DMS53 (cell line): Measurements from ENCODE around the gene LRRC46.

Experiments used
- DNase-seq: peaks from one replicate; lab custom pipeline; 2025; lab: John Stamatoyannopoulos, UW

The LRRC46 gene

DNA sequence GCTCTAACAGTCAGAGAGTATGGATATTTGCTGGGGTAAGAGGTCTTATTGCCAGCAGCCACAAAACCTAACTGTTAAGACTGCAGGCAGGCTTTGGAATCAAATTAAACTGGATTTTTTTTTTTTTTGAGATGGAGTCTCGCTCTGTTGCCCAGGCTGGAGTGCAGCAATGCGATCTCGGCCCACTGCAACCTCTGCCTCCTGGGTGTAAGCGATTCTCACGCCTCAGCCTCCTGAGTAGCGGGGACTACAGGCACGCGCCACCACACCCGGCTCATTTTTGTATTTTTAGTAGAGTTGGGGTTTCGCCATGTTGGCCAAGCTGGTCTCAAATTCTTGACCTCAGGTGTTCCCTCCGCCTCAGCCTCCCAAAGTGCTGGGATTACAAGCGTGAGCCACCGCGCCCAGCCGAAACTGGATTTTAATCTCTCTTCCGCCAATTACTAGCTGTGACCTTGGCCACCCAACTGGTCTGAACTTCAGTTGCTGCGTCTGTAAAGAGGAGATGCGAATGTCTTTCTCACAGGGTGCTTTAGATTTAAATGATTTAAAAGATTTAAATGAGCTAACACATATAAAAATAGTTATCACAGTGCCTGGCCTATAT, 971 bp upstream of the LRRC46 start:
- no peak for DNase-seq

DNA sequence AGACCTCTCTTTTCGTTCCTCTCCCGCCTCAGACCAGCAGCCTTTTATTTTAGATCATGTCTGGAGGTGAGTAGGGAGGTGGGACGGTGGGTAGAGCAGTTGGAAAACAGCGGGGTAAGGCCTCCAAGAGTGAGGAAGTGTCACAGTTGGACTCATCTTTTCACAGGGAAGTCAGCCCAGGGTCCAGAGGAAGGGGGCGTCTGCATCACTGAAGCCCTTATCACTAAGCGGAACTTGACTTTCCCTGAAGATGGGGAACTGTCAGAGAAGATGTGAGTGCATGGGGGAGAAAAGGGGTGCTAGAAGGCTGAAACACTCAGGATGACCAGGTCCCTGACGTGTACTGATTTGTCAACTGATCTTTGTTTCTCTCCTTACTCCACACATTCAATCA, 461 bp downstream of the LRRC46 start:
- peak; percentile 62 for DNase-seq

DNA sequence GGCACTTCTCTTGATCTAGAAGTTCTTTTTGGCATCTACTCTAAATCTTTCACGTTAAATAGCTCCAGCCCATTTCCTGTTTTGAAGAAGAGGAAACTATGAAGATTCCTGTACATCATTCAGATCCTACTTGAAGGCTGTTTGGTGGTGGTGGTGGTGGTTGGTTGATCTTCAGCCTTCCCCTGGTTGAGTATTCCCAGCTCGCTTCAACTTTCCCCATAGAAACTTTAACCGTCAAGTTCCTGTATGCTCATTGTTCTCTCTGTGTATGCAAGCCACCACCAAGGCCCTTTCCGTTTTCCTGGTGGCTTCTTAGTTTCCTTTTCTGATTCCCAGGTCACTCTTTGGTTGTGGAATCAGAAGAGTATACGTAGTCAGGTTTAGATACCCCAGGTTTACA, 3.3 kb downstream of the LRRC46 start:
- no peak for DNase-seq

- DNase-seq, result no peak
Measured at GRCh38 chr17:47836601-47837000, 5.1 kb downstream of the LRRC46 start.

GRCh38 chr17:47837401-47838039, 6.0 kb downstream of the LRRC46 start:
- no peak for DNase-seq

GRCh38 chr17:47838636-47839035, 7.2 kb downstream of the LRRC46 start:
- no peak for DNase-seq

GRCh38 chr17:47839071-47839470, 7.6 kb downstream of the LRRC46 start:
- no peak for DNase-seq

DNA sequence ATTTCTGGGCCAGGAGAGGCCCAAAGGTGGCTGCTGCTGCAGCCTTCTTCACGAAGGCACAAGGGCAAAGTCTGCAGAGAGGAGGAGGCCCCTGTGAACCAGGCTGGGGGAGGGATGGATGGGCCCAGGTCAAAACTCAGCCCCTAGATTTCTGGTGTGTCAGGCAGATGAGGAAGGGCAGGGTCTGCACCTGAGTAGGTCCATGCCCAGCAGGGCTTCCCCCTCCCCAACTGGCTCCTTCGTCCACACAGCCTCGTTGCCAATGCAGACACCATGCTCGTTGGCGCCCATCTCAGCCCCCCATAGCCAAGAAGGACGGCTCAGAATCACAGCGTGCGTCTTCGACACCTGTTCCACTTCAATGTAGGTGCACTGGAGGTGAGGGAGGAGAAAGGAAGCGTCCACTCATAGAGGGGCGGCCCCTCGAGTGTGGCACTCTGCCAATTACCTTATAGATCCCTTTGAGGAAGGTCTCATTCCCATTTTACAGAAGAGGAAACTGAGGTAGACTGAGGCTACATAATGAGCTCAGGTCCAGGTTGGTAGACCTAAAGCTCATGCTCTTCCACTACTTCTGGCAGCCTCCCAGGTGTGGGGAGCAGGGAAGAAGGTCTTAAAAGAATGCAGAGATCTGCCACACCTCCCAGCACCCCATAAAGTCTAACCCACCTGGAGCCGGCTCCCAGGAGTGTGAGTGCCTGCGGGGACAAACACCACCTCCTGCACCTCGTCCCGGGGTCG, 8.7 kb downstream of the LRRC46 start:
- no peak for DNase-seq

- DNase-seq, result peak; percentile 95
Measured at GRCh38 chr17:47840742-47841487, 9.4 kb downstream of the LRRC46 start, which contains the start of gene SCRN2. Gene SCRN2, minus strand, starts transcription at chr17:47841273. Its CDS starts 430 bp downstream, at chr17:47840843.

- no peak for DNase-seq
Measured at GRCh38 chr17:47841488-47842291, 10.2 kb downstream of the LRRC46 start.

DNA sequence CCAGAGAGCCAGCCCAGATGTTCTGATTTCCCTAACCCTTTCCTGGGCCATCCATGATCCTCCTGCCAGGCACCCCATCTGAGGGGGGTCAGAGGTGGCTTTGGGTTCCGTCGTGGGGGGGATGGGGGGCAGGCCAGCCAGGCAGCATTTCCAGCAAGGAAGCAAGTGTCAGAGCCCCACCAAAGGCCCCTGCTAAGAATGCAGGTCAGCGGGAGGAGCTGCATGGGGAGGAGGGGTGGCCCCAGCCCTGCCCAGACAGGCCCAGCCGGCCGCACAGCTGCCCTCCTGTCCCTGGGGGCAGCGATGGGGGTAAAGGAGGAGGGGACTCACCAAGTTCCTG, 11.9 kb downstream of the LRRC46 start:
- DNase-seq, result no peak

- DNase-seq, result no peak
Measured at GRCh38 chr17:47844227-47844626, 12.8 kb downstream of the LRRC46 start.

- DNase-seq, result peak; percentile 49
Measured at GRCh38 chr17:47844814-47845715, 13.6 kb downstream of the LRRC46 start.

- DNase-seq, result no peak
Measured at GRCh38 chr17:47845716-47846075, 14.2 kb downstream of the LRRC46 start.

GRCh38 chr17:47846716-47847340, 15.4 kb downstream of the LRRC46 start:
- DNase-seq, result peak; percentile 50

DNA sequence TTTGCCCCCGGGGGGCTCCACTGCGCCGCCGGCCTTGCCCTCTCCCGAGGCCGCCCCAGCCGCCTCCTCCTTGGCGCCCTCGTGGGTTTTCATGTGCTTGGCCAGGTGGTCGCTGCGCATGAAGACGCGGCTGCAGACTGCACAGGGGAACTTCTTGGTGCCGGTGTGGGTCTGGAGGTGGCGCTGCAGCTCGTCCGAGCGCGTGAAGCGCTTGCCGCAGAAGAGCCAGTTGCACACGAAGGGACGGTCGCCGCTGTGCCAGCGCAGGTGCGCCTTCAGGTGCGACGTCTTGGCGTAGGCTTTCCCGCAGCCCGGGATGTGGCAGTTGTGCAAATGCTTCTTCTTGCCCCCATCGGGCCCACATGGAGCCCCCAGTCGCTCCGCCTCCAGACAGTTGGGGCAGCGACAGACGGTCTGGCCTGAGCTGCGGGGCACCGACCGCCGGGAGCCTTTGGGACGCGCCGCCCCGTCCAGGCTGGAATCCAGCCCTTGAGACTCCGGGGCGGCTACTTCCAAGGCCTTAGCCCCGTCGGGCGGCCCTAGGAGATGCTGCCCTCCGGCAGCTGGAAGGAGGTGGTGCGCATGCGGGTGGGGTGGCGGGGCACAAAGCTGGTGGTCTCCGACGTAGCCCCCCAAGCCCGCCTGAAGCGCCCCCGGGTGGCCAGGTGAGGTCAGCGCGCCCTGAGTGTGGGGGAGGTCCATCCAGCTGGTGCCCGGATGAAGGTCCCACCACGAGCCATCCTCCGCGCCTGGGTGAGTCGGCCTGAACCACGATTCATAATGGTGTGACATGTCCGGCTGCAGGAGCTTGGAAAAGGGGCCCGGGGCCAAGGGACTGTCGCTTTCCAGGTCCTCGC, 16.1 kb downstream of the LRRC46 start:
- peak; percentile 70 for DNase-seq

- DNase-seq, result no peak
Measured at GRCh38 chr17:47848198-47848513, 16.7 kb downstream of the LRRC46 start.

DNA sequence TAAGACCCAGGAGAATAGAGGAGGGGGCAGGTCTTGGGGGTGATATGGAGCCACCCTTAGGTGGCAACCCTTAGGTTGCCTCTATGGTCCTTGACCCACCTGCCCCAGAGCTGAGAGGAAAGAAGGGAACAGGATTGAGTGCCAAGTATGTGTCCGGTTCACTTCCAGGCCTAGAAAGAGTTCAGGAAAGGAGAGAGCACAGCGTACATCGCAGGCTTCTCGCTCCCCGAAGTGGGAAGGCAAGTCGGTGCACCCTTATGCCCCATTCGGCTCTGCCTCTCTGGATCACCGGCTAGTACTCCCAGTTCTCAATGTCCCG, 18.9 kb downstream of the LRRC46 start:
- DNase-seq, result peak; percentile 69

DNA sequence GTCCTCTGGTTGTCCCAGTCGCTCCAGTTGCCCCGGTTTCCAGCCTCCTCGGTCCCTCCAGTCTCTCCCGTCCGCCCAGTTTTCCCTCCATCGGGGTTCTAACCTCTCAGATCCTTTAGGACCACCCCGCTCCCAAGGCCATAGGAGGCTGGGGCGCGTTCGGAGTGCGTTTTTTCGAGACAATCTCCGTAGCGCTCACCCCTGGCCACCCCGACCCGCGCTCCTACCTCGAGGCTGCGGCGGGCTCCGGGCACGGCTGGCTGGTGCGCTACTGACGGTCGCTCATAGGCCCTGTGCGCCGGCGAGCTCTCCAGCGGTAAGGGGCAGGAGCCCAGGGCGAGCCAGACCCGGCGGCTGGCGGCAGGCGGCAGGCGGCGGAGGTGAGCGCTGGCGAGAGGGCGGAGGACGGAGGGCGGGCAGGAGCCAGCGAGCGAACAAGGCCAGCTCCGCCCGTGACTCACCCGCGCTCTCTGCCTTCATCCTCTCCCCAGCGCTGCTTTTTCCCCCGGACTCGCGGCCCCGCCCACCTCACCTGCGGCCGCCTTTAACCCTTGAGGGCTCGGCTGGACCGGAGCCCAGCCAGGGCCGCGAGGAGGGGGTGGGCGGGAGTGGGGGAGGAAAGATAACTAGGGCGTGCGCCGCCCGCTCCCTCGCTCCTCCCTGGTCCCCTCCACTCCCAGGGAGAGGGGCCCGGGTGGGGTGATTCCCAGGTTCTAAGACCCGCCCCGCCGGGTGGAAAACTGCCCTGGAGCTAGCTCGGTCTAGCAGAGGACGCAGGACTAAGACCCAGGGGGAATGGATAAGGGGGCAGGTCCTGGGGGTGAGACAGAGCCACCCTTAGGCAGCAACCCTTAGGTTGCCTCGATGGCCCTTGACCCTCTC, 19.5 kb downstream of the LRRC46 start, which contains the start of gene SP6:
SP6 (minus strand) TSS at position 472 of the 882 bp plus-strand sequence. CDS start 2,734 bp downstream, outside the sequence.
- peak; percentile 96 for DNase-seq
